A673 (cell line): ENCODE measurements around the gene NEDD4. TPM values are rescaled to one million over a fixed set of nuclear protein-coding genes. Genes with fewer than 3 reads are reported as not detected.
"Not testable (repeated sequence)": the region's sequence is repeated elsewhere in the genome, so short reads cannot be mapped to it uniquely, and the experiment has no call there.

ENCODE experiments used
- BruUV-seq: library from RNA; stranded (reverse); fragments of 400-500 nt; replicated peaks from 2 replicates; lab custom pipeline; 2021; lab: Mats Ljungman, UMichigan
- CTCF ChIA-PET: fragments of 300-600 bp; sonication (Branson Sonifier 250); formaldehyde crosslinking; loops from one replicate; lab custom pipeline; 2022; ENCODE audit warnings: antibody characterized with exemption; lab: Charles Lee
- POLR2A ChIA-PET: fragments of 300-600 bp; sonication (Branson Sonifier 250); formaldehyde crosslinking; loops from one replicate; lab custom pipeline; 2022; ENCODE audit warnings: antibody characterized with exemption; ENCODE audit not compliant: low non-redundant PET; lab: Charles Lee
- DNase-seq: peaks from one replicate; pipeline ENCODE4 v3.0.0-alpha.2; 2015; ENCODE audit warnings: low spot score
- H3K27ac ChIP-seq: fragments of 200-600 bp; sonication (generic); 2 replicates; pipeline ENCODE4 v1.5.1; 2016; ENCODE audit warnings: mixed run types, low read depth, mild to moderate bottlenecking, mixed read lengths, antibody characterized with exemption, low read length; ENCODE audit not compliant: poor library complexity, severe bottlenecking
- H3K27me3 ChIP-seq: fragments of 200-600 bp; sonication (generic); replicated peaks from 2 replicates; pipeline ENCODE4 v1.6.1; 2017; ENCODE audit warnings: mixed run types, low read depth, mild to moderate bottlenecking, mixed read lengths, antibody characterized with exemption, low read length; ENCODE audit not compliant: insufficient read depth, poor library complexity
- H3K36me3 ChIP-seq: fragments of 200-600 bp; sonication (generic); 2 replicates; pipeline ENCODE4 v1.6.1; 2016; ENCODE audit warnings: mixed run types, mild to moderate bottlenecking, mixed read lengths, antibody characterized with exemption, low read length; ENCODE audit not compliant: insufficient read depth, poor library complexity, severe bottlenecking
- H3K4me1 ChIP-seq: fragments of 200-600 bp; sonication (generic); 2 replicates; pipeline ENCODE4 v1.6.1; 2017; ENCODE audit warnings: mixed run types, mild to moderate bottlenecking, mixed read lengths, antibody characterized with exemption, low read length; ENCODE audit not compliant: insufficient read depth, poor library complexity, severe bottlenecking
- H3K4me3 ChIP-seq: fragments of 200-600 bp; sonication (generic); 2 replicates; pipeline ENCODE4 v1.5.1; 2016; ENCODE audit warnings: low read depth, mixed run types, mild to moderate bottlenecking, mixed read lengths, low read length; ENCODE audit not compliant: poor library complexity, severe bottlenecking
- H3K9me3 ChIP-seq: fragments of 200-600 bp; sonication (generic); 2 replicates; pipeline ENCODE4 v1.6.1; 2016; ENCODE audit warnings: mixed run types, low read depth, mild to moderate bottlenecking, mixed read lengths, antibody characterized with exemption, low read length; ENCODE audit not compliant: poor library complexity, severe bottlenecking
- EZH2 ChIP-seq: fragments of 200-600 bp; sonication (generic); IDR thresholded peaks from 2 replicates; pipeline ENCODE4 v1.6.1; 2017; ENCODE audit warnings: borderline replicate concordance, low read depth, mild to moderate bottlenecking, mixed read lengths, antibody characterized with exemption, low read length; ENCODE audit not compliant: poor library complexity, severe bottlenecking
- intact Hi-C: fragments of 100-400 bp; cut with micrococcal nuclease; formaldehyde crosslinking; loops from one replicate; pipeline ENCODE4 v1.10.0; 2022; ENCODE audit not compliant: unreplicated experiment
- total RNA-seq: library from RNA; stranded (reverse); gene quantifications from 2 replicates; pipeline ENCODE4 v1.2.3, GENCODE V29; 2021
- TF ChIP-seq, protein P1 (sequence below): fragments of 300-800, 200-600 bp; sonication (generic); conservative IDR thresholded peaks from 2 replicates; pipeline ENCODE4 v1.5.1; 2017; ENCODE audit warnings: low read depth, mild to moderate bottlenecking, antibody characterized with exemption, low read length, moderate library complexity, mixed read lengths

NEDD4 gene
- total RNA-seq, 1 experiment from 2014 or later: 23.1 TPM

DNA sequence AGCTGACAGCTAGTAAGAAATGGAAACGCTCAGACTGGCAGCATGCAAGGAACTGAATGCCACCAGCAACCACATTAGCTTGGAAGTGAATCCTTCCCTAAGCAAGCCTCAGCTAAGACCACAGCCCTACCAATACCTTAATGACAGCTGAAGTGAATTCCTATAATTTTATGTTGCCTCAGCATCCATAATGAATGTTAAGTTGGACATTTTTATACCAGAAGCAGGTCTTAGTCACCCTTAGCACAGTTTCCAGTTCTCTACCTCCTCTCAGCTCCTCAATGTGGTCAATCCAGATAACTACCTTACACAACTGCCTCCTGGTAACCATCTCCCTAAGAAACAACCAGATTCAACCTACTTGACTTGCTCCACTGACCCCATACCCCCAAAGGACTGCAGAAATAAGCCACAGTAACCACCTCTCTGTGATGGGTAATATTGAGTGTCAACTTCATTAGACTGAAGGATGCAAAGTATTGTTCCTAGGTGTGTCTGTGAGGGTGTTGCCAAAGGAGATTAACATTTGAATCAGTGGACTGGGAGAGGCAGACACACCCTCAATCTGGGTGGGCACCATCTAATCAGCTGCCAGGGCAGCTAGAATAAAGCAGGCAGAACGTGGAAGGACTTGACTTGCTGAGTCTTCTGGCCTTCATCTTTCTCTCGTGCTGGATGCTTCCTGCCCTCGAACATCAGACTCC lies 33.5 kb downstream of the NEDD4 start:
- TF ChIP-seq, protein P1, sequence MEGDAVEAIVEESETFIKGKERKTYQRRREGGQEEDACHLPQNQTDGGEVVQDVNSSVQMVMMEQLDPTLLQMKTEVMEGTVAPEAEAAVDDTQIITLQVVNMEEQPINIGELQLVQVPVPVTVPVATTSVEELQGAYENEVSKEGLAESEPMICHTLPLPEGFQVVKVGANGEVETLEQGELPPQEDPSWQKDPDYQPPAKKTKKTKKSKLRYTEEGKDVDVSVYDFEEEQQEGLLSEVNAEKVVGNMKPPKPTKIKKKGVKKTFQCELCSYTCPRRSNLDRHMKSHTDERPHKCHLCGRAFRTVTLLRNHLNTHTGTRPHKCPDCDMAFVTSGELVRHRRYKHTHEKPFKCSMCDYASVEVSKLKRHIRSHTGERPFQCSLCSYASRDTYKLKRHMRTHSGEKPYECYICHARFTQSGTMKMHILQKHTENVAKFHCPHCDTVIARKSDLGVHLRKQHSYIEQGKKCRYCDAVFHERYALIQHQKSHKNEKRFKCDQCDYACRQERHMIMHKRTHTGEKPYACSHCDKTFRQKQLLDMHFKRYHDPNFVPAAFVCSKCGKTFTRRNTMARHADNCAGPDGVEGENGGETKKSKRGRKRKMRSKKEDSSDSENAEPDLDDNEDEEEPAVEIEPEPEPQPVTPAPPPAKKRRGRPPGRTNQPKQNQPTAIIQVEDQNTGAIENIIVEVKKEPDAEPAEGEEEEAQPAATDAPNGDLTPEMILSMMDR: no peak
- TF ChIP-seq EZH2: no peak
- Histone ChIP-seq H3K4me1 (no peaks in the 10 kb centered on the region), H3K27me3 (no peaks in the 10 kb centered on the region), H3K36me3 (no peaks in the 10 kb centered on the region), H3K4me3 (no peak overlapping the region), H3K27ac (no peak overlapping the region), H3K9me3 (no peaks in the 10 kb centered on the region)
- POLR2A ChIA-PET: no interaction called here
- CTCF ChIA-PET: no interaction called here
- DNase-seq: no peak
- no TSS peak for BruUV-seq
- intact Hi-C loops: no loop called here

DNA sequence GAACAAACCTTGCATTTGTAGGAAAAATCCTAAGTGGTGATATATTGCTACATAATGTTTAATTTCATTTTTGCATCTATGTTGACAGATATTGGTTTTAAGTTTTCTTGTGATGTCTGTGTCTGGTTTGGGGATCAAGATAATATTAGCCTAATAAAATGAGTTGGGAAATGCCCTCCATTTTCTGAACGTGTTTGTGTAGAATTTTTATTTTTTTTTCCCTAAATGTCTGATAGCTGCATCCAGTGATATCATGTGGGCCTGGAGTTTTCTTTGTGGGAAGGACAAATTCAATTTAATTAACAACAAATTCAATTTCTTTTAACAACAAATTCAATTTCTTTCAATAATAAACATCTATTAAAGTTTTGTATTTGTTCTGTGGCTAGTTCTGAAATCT lies 35.1 kb downstream of the NEDD4 start:
- intact Hi-C loops: no loop called here
- Histone ChIP-seq H3K4me1 (no peaks in the 10 kb centered on the region), H3K27ac (no peak overlapping the region), H3K36me3 (no peaks in the 10 kb centered on the region), H3K27me3 (no peaks in the 10 kb centered on the region), H3K9me3 (no peaks in the 10 kb centered on the region), H3K4me3 (no peak overlapping the region)
- BruUV-seq: no TSS peak
- ChIA-PET POLR2A (no interaction called here), CTCF (no interaction called here)
- no peak for DNase-seq
- TF ChIP-seq EZH2: no peak
- TF ChIP-seq, protein P1: no peak

DNA sequence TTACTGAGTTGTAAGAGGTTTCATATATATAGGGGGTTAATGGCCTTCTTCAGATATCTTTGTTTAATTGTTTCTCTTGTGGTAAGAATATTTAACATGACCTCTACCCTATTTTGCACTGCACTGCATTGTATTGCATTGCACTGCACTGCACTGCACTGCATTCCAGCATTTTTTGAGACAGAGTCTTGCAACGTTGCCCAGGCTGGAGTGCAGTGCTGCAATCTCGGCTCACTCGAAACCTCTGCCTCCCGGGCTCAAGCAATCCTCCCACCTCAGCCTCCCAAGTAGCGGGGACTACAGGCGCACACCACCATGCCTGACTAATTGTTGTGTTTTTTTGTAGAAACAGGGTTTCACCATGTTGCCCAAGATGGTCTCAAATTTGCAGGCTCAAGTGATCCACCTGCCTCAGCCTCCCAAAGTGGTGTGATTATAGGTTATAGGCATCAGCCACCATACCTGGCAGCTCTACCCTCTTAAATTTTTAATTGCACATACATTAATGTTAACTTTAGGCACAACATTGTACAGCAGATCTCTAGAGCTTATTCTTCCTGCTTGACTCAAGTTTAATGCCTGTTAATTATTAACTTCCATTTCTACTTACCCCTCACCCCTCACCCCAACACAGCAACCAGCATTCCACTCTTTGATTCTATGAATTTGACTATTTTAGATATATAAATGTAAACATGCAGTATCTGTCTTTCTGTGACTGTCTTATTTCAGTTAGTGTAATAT lies 38.4 kb downstream of the NEDD4 start:
- Histone ChIP-seq H3K4me1 (no peaks in the 10 kb centered on the region), H3K9me3 (no peaks in the 10 kb centered on the region), H3K4me3 (no peak overlapping the region), H3K36me3 (no peaks in the 10 kb centered on the region), H3K27ac (no peak overlapping the region), H3K27me3 (no peaks in the 10 kb centered on the region)
- DNase-seq: no peak
- BruUV-seq: no TSS peak
- intact Hi-C loops: no loop called here
- no peak for TF ChIP-seq EZH2
- TF ChIP-seq, protein P1: no peak
- ChIA-PET CTCF (interaction anchor here (0.7 kb wide), 1 partner anchor 47 kb away, joined by 8 read pairs; no protein-coding TSS in a partner anchor), POLR2A (no interaction called here)

DNA sequence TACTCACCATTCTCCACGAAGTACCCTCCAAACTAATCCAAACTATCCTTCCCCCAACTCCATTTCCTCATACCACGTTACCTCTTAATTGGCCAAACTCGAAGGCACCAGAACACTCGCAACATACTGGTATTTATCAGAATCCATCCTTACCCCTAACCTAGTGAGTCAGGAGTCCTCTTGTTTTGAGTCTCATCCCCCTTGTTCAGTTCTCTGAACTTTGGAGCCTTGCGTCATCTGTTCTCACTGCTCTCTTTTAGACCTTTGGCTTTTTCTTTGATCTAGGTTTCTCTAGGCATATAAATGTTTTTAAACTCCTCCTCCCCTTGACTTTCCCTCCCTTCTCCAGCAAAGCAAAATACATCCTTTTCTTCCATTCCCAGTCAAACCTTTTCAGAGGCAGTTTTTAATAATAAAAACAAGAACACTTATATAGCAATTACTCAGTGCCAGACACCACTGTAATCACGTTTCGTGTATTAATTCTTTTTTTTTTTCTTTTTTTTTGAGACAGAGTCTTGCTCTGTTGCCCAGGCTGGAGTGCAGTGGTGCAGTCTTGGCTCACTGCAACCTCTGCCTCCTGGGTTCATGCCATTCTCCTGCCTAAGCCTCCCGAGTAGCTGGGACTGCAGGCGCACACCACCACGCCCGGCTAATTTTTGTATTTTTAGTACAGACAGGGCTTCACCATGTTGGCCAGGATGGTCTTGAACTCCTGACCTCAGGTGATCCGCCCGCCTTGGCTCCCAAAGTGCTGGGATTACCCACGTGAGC lies 40.7 kb downstream of the NEDD4 start:
- DNase-seq, H3K4me3 ChIP-seq, H3K36me3 ChIP-seq, POLR2A ChIA-PET, H3K4me1 ChIP-seq, H3K27me3 ChIP-seq, BruUV-seq, CTCF ChIA-PET, H3K27ac ChIP-seq, intact Hi-C loops, H3K9me3 ChIP-seq: not testable (repeated sequence)

DNA sequence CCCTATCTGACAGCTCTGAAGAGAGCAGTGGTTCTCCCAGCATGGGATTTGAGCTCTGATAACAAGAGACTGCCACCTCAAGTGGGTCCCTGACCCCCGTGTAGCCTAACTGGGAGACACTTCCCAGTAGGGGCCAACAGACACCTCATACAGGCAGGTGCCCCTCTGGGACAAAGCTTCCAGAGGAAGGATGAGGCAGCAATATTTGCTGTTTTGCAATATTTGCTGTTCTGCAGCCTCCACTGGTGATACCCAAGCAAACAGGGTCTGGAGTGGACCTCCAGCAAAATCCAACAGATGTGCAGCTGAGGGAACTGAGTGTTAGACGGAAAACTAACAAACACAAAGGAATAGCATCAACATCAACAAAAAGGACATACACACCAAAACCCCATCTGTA lies 48.8 kb downstream of the NEDD4 start:
- H3K27ac ChIP-seq, CTCF ChIA-PET, H3K9me3 ChIP-seq, H3K36me3 ChIP-seq, H3K4me3 ChIP-seq, BruUV-seq, DNase-seq, intact Hi-C loops, POLR2A ChIA-PET, H3K4me1 ChIP-seq, H3K27me3 ChIP-seq: not testable (repeated sequence)
